ENCODE data around the gene LRRC4.

The LRRC4 gene, protein sequence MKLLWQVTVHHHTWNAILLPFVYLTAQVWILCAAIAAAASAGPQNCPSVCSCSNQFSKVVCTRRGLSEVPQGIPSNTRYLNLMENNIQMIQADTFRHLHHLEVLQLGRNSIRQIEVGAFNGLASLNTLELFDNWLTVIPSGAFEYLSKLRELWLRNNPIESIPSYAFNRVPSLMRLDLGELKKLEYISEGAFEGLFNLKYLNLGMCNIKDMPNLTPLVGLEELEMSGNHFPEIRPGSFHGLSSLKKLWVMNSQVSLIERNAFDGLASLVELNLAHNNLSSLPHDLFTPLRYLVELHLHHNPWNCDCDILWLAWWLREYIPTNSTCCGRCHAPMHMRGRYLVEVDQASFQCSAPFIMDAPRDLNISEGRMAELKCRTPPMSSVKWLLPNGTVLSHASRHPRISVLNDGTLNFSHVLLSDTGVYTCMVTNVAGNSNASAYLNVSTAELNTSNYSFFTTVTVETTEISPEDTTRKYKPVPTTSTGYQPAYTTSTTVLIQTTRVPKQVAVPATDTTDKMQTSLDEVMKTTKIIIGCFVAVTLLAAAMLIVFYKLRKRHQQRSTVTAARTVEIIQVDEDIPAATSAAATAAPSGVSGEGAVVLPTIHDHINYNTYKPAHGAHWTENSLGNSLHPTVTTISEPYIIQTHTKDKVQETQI

DNA sequence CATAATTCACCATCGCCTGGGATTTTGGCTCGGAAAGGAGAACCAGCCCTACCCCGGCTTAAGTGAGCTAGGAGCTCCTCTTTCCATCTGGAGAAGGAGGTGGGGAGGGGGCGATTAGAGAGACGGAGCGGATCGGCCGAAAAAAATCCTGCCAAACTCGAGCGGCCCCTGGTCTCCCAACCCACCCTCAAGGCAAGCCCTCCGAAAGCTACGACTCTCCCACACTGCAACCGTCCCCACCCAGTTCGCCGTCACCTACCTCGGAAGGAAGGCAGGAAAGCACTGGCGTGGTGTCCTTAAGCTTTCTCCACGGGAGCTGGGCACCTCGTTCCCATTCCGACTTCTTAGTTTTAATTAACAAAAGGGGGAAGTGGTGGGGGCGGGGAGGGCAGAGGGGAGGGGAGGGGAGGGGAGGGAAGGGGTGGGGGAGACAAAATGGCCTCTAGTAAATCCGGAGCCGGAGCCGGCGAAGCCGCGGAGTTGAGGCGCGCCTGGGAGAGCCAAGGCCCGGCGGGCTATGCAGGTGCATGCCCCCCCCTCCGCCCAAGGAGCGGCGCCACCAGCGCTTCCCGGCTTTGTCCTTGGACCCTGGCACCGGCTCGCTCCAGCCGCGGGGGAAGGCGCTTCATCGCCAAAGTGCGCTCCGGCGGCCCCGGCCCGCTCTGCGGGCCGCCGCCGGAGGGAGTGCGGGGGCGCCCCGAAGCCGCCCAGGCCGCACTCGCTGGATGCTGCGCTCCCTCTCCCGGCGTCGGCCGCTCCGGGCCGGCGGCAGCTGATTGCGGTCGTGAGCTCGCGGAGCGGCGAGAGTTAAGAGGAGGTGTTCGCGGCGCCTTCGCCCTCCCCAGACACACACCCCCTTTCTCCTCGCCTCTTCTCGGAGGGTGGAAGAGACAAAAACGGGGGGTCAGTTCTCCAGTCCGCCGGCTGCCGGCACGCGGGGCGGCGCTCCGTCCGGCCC lies at the start of gene LRRC4:
Gene LRRC4, minus strand, starts transcription at position 784 of the 958 bp plus-strand sequence. CDS start 797 bp downstream, outside the sequence.
- DNase-seq: peak; percentile 37 to 48

GRCh38 chr7:128080169-128080568 lies 48.9 kb upstream of the LRRC4 start:
- no peak for DNase-seq

GRCh38 chr7:128078309-128078708 lies 47.1 kb upstream of the LRRC4 start:
- no peak for DNase-seq

DNA sequence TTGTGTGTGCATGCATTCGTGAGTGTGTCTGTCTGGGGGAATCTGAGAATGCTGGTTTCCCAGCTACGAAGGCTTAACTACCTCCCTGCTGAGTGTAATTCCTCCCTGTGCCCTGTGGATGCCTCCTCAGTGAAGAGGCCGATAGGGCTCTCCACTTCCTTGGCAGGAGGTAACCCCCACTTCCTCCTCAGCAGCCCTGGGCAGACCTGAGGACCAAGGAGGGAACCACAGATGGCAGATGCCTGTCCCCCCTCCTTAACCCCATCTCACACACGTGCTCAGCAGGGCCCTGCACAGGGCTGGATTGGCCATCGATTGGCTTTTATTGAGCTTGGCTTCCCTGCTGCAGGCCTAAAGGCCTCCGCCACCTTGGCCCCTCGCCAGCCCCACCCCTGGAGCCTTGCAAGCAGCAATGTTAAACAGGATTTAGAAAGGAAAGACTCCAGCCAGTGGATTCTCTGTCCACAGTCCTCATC lies 45.6 kb upstream of the LRRC4 start:
- DNase-seq: no peak

- DNase-seq: no peak
Measured at GRCh38 chr7:128076196-128076795, 45.1 kb upstream of the LRRC4 start.

GRCh38 chr7:128075242-128076095 lies 44.2 kb upstream of the LRRC4 start:
- DNase-seq: no peak

DNA sequence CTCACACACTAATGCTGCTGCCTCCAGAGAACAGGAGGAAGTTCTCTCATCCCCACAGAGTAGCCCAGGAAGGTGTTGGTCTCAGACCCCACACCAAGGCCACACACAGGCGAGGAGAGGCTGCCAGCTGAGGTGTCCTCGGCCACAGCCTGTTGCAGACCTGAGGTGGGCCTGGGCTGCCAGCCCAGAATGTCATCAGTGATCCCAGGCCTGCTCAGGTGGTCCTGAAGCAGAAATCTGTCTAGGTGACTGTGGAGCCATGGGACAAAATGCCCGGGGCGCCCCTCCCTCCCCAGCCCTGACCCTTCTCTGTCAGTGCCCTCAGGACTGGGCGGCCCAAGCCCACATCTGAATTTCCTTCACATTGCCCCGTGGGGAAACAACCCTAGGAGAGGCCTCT lies 43.5 kb upstream of the LRRC4 start:
- DNase-seq: no peak

GRCh38 chr7:128074336-128074735 lies 43.1 kb upstream of the LRRC4 start:
- no peak for DNase-seq

- DNase-seq: no peak
Measured at GRCh38 chr7:128073671-128074310, 42.6 kb upstream of the LRRC4 start.

DNA sequence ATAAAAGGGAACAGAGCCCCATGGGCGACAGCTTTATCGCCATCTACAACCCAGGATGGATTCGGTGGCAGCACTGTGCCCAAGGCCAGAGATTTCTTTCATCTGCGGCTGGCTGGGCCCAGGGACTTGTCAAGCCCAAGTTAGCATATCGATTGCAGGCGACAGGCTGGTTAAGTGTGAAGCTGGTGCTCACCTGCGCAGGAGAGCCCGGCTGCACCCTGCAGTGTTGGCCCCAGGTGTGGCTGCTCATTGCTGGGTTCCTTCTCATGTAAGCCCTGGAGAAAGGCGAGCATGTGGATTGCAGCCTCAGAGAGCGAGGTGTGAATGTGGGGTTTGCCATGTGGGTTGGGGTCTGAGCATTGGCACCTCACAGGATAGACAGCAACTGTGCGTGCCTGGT lies 40.6 kb upstream of the LRRC4 start:
- no peak for DNase-seq

DNA sequence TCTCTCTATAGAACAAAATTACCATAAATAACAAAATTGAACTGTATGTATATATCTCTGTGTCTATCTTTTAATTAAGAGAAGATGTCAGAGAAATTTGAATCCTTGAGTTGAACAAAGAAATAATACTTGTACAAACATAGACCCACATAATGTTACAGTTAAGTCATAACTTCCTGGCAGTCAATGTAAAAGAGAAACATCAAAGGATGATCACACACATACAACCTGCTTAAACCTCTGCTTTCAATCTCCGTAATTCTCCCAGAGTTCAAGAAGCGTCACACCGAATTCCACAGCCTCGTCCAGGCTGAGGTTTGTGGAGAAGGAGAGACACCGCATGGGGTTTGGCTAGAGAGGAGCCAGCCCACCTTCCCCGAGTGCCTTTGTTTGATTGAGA lies 40.1 kb upstream of the LRRC4 start:
- no peak for DNase-seq

- DNase-seq: no peak
Measured at GRCh38 chr7:128069373-128070364, 38.4 kb upstream of the LRRC4 start.

DNA sequence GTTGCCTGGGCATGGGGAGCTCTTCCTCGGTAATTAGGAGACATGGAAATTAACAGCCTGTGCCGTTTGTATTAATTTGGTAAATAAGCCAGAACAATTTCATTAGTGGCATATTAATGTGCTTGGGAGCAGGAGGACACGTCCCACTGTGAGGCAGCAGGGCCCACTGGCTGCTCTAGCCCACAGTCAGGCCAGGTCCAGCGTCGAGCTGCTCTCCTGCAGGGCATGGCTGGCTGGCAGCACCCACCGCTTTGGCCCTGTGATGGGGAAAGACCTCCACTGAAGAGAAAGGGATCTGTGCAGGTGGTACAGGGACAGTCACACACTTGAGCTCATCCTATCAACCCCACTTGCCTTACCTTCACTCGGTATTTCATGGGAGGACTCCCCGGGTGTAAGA lies 37.5 kb upstream of the LRRC4 start:
- no peak for DNase-seq

- DNase-seq: no peak
Measured at GRCh38 chr7:128067983-128068382, 36.7 kb upstream of the LRRC4 start.

GRCh38 chr7:128066858-128067257 lies 35.6 kb upstream of the LRRC4 start:
- DNase-seq: no peak

- DNase-seq: no peak
Measured at GRCh38 chr7:128066395-128066794, 35.2 kb upstream of the LRRC4 start.

DNA sequence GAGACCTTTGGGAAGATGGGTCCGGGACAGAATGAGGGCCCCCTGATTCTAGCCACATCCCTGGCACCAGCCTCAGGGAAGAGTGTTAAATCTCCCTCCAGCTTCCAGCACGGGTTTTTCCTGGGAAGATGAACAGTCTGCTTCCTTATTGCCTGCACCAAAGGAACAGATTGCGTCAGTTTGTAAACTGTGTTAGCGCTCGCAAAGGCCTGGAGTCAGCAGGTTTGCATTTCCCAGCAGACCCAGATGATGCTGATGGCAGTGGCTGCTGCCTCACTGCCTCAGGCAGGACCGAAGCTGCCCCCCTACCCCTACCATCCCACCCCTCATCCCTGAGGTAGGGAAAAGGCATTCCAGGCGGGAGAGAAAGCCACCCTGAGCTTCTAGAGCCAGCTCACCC lies 34.6 kb upstream of the LRRC4 start:
- no peak for DNase-seq

DNA sequence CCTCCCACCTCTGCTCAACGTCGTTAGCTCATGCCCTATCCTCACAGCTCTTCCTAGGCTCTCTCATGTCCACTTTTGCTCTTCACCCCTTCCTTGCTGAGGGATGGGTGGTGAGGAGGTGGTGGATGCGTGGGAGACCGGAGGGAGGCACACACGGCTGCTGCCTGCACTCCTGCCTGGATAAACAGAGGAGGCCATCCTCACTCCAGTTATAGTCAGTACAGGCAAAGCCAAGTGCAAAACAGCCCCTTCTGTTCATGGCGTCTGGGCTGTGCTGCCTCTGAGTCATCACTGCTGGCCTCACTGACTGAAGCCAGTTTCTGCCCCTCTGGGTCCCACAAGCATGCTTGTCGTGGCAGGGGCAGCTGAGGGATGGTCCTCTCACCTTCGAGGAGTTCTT lies 31.9 kb upstream of the LRRC4 start:
- DNase-seq: no peak

GRCh38 chr7:128060018-128060417 lies 28.8 kb upstream of the LRRC4 start:
- no peak for DNase-seq

Measured in activated T-cell treated with anti-CD3 and anti-CD28 coated beads, Interleukin-2, amount 50 U/mL, for 48 hours (primary cell).